NCI-H146 (cell line): Measurements from ENCODE around the gene GLIS1.

ENCODE experiments used
- DNase-seq: peaks from one replicate; lab custom pipeline; 2025; lab: John Stamatoyannopoulos, UW

GLIS1 gene

GRCh38 chr1:53593758-53594380 lies 145.1 kb downstream of the GLIS1 start:
- no peak for DNase-seq

GRCh38 chr1:53592985-53593757 lies 145.8 kb downstream of the GLIS1 start:
- no peak for DNase-seq

- DNase-seq, result peak; percentile 9
Measured at GRCh38 chr1:53592521-53592982, 146.4 kb downstream of the GLIS1 start.

- no peak for DNase-seq
Measured at GRCh38 chr1:53591924-53592323, 147.0 kb downstream of the GLIS1 start.

GRCh38 chr1:53590531-53591515 lies 148.1 kb downstream of the GLIS1 start:
- no peak for DNase-seq

- no peak for DNase-seq
Measured at GRCh38 chr1:53590104-53590503, 148.9 kb downstream of the GLIS1 start.

GRCh38 chr1:53589043-53589887 lies 149.7 kb downstream of the GLIS1 start:
- no peak for DNase-seq

GRCh38 chr1:53588053-53588779 lies 150.7 kb downstream of the GLIS1 start:
- DNase-seq, result no peak

GRCh38 chr1:53587252-53587988 lies 151.5 kb downstream of the GLIS1 start:
- DNase-seq, result no peak

GRCh38 chr1:53586765-53587164 lies 152.2 kb downstream of the GLIS1 start:
- DNase-seq, result no peak

- DNase-seq, result no peak
Measured at GRCh38 chr1:53585565-53585964, 153.4 kb downstream of the GLIS1 start.

- DNase-seq, result no peak
Measured at GRCh38 chr1:53585129-53585528, 153.8 kb downstream of the GLIS1 start.

GRCh38 chr1:53584777-53585107 lies 154.2 kb downstream of the GLIS1 start:
- no peak for DNase-seq

GRCh38 chr1:53583868-53584776 lies 154.8 kb downstream of the GLIS1 start:
- no peak for DNase-seq

GRCh38 chr1:53583021-53583867 lies 155.7 kb downstream of the GLIS1 start:
- no peak for DNase-seq

- DNase-seq, result peak; percentile 72
Measured at GRCh38 chr1:53582211-53583020, 156.5 kb downstream of the GLIS1 start.

GRCh38 chr1:53581476-53581875 lies 157.5 kb downstream of the GLIS1 start:
- DNase-seq, result no peak
